ENCODE results near the gene OR13C3. TPM values are rescaled to one million over a fixed set of nuclear protein-coding genes. Genes with fewer than 3 reads are reported as not detected.

The OR13C3 gene
- total and polyA plus RNA-seq, 9 of the 15 experiments (the other 6 are each of a cell fraction or from before 2014, with no cell fraction given), result not detected

DNA sequence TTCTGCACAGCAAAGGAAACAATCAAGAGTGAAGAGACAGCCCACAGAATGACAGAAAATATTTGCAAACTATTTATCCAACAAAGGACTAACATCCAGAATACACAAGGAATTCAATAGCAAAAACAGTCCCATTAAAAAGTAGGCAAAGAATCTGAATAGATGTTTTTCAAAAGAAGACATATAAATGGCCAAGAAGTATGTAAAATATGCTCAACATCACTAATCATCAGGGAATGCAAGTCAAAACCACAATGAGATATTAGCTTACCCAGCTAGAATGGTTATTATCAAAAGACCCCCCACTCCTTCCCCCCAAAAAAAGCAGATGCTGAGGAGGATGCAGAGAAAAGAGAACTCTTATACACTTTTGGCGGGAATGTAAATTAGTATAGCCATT, 18.9 kb upstream of the OR13C3 start (continued):
- TF ChIP-seq, protein P1, sequence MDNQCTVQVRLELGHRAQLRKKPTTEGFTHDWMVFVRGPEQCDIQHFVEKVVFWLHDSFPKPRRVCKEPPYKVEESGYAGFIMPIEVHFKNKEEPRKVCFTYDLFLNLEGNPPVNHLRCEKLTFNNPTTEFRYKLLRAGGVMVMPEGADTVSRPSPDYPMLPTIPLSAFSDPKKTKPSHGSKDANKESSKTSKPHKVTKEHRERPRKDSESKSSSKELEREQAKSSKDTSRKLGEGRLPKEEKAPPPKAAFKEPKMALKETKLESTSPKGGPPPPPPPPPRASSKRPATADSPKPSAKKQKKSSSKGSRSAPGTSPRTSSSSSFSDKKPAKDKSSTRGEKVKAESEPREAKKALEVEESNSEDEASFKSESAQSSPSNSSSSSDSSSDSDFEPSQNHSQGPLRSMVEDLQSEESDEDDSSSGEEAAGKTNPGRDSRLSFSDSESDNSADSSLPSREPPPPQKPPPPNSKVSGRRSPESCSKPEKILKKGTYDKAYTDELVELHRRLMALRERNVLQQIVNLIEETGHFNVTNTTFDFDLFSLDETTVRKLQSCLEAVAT (IDR thresholded peaks at IDR 0.05), result no peak
- TF ChIP-seq ZNF282 (CRISPR knock-in tag; IDR thresholded peaks at IDR 0.05) (no peak), STAT5A (IDR thresholded peaks at IDR 0.05; ENCODE audit: borderline replicate concordance, low read length) (no peak)

DNA sequence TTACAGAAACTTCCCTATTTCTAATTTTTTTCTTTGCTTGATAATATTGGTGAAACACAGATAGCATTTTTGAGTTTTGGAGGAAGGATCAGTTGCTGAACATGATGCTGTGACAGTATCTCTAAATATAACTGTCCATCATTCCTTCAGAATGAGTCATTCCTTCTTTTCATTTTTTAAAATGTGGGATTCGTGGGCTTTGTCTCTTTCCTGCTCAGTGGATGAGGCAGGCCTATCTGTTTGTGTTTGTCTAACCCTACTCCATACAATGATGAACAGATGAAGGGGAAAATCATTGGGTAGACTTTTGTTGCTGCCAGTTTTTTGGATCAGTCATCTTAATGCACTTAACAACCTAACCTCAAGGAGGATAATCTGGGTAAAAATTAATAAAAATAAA, 16.6 kb upstream of the OR13C3 start:
- no peaks in the 10 kb centered on the region for H3K27me3 ChIP-seq (ENCODE audit: control insufficient read depth in 2 of 2, insufficient read depth in 2 of 2, low read length in 2 of 2)
- no peaks in the 10 kb centered on the region for H3K79me2 ChIP-seq (ENCODE audit: control insufficient read depth, insufficient read depth, low read length)
- H3K9me1 ChIP-seq (ENCODE audit: control insufficient read depth, insufficient read depth, low read length), result no peaks in the 10 kb centered on the region
- H3K4me3 ChIP-seq, result no peak overlapping the region
- 0% methylated on average over 1 of the region's 1 CpG for WGBS (ENCODE audit: insufficient coverage, low coverage, missing lambda C conversion rate)
- no peak for FAIRE-seq
- no peak for DNase-seq (ENCODE audit: extremely low read depth in 1 of 4, low spot score in 3 of 4)
- CTCF ChIA-PET (ENCODE audit: low intra/inter-chr PET ratio), result no interaction called here
- POLR2A ChIA-PET, result no interaction called here
- no peaks in the 10 kb centered on the region for H3K4me1 ChIP-seq (replicated peaks in 1 of 2; ENCODE audit: control insufficient read depth in 2 of 2, insufficient read depth in 2 of 2, low read length in 2 of 2)
- no peak overlapping the region for H3K4me2 ChIP-seq (ENCODE audit: insufficient read depth, low read length)
- no peaks in the 10 kb centered on the region; the same call in 1 of the 2 replicates for H3K9me3 ChIP-seq (replicated peaks; ENCODE audit: control insufficient read depth, insufficient read depth, low read depth, low read length)
- intact Hi-C loops (cut with micrococcal nuclease), result no loop called here
- no peak overlapping the region for H3K9ac ChIP-seq (ENCODE audit: insufficient read depth in 1 of 2, low read depth in 2 of 2, low read length in 2 of 2)
- BruUV-seq (replicated peaks), result no TSS peak
- H4K20me1 ChIP-seq (replicated peaks; ENCODE audit: control insufficient read depth, insufficient read depth, low read length), result no peaks in the 10 kb centered on the region
- TF ChIP-seq CHD1 (IDR thresholded peaks at IDR 0.05; ENCODE audit: low read length) (no peak), EZH2 (IDR thresholded peaks at IDR 0.05; ENCODE audit: borderline replicate concordance, low read depth, low read length) (no peak), ZBED1 (IDR thresholded peaks at IDR 0.05) (no peak), RFX1 (IDR thresholded peaks at IDR 0.05) (no peak)
- TF ChIP-seq, protein P2, sequence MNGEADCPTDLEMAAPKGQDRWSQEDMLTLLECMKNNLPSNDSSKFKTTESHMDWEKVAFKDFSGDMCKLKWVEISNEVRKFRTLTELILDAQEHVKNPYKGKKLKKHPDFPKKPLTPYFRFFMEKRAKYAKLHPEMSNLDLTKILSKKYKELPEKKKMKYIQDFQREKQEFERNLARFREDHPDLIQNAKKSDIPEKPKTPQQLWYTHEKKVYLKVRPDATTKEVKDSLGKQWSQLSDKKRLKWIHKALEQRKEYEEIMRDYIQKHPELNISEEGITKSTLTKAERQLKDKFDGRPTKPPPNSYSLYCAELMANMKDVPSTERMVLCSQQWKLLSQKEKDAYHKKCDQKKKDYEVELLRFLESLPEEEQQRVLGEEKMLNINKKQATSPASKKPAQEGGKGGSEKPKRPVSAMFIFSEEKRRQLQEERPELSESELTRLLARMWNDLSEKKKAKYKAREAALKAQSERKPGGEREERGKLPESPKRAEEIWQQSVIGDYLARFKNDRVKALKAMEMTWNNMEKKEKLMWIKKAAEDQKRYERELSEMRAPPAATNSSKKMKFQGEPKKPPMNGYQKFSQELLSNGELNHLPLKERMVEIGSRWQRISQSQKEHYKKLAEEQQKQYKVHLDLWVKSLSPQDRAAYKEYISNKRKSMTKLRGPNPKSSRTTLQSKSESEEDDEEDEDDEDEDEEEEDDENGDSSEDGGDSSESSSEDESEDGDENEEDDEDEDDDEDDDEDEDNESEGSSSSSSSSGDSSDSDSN (IDR thresholded peaks at IDR 0.05; ENCODE audit: borderline replicate concordance in 1 of 2, low read depth in 2 of 2, low read length in 2 of 2), result no peak
- TF ChIP-seq, protein P3, sequence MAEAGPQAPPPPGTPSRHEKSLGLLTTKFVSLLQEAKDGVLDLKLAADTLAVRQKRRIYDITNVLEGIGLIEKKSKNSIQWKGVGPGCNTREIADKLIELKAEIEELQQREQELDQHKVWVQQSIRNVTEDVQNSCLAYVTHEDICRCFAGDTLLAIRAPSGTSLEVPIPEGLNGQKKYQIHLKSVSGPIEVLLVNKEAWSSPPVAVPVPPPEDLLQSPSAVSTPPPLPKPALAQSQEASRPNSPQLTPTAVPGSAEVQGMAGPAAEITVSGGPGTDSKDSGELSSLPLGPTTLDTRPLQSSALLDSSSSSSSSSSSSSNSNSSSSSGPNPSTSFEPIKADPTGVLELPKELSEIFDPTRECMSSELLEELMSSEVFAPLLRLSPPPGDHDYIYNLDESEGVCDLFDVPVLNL (CRISPR knock-in tag; IDR thresholded peaks at IDR 0.05; ENCODE audit: low read depth), result no peak
- no peaks in the 10 kb centered on the region for H3K36me3 ChIP-seq (ENCODE audit: control insufficient read depth, insufficient read depth, low read length)
- ATAC-seq, result no peak
- H3K27ac ChIP-seq (ENCODE audit: extremely low read depth, low read depth, low read length), result no peak overlapping the region
- H2AFZ ChIP-seq (ENCODE audit: low read depth, low read length), result no peak overlapping the region
- in situ Hi-C loops (cut with MboI), result no loop called here
